ENCODE results near the gene VDAC1. TPM values are rescaled to one million over a fixed set of nuclear protein-coding genes. Genes with fewer than 3 reads are reported as not detected.
"Not testable (repeated sequence)": the region's sequence is repeated elsewhere in the genome, so short reads cannot be mapped to it uniquely, and the experiment has no call there.

VDAC1 gene
- total RNA-seq, 1 donor from 2014 or later, result 237 TPM

DNA sequence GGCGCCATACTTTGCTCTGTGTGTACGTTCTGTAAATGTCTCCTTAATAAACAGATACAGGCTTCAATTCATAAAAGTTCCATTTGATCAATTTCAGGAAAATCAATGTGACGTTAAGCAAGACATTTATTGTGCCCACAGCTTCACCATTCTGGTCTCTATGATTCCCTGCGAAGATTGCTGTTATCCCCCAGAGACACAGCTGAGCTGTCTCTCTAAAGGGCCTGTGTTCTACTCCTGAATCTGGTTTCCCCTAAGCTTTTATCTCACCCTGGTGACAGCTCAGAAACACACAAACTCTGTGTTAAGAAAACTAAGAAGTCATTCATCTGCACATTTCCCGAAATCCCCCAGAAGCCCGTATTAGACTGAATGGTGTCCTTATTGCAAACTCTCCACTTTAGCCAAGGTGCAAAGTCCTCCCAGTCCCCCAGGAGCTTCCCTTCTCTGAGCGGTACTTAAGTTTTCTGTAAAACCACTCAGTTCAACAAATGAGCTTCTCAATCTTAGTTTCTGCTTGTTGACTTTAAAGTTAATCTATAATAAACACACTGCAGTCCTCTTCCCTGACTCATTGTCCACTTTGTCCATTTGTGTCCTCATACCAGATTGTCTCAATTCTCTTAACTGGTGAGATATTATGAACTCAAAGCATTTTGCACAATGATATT is 35.0 kb downstream of the VDAC1 start:
- intact Hi-C loops (cut with micrococcal nuclease), result loop anchor here (2.0 to 10.0 kb wide), 6 partner anchors 143 to 1105 kb away; partner anchors contain the start of genes AFF4, CAMLG, GDF9 and JADE2

GRCh38 chr5:133968204-133968980 is 36.4 kb downstream of the VDAC1 start, which contains the start of gene C5orf15:
Gene C5orf15, minus strand, starts transcription at chr5:133968625. Its CDS starts 41 bp downstream, at chr5:133968584.
- intact Hi-C loops (cut with micrococcal nuclease), result loop anchor here (1.0 to 10.0 kb wide), 15 partner anchors 10 to 1104 kb away; partner anchors contain the start of genes AFF4, CAMLG, GDF9 and JADE2

GRCh38 chr5:133967698-133968203 is 37.0 kb downstream of the VDAC1 start:
- intact Hi-C loops (cut with micrococcal nuclease), result loop anchor here (1.0 to 10.0 kb wide), 15 partner anchors 11 to 1103 kb away; partner anchors contain the start of genes AFF4, CAMLG, GDF9 and JADE2

DNA sequence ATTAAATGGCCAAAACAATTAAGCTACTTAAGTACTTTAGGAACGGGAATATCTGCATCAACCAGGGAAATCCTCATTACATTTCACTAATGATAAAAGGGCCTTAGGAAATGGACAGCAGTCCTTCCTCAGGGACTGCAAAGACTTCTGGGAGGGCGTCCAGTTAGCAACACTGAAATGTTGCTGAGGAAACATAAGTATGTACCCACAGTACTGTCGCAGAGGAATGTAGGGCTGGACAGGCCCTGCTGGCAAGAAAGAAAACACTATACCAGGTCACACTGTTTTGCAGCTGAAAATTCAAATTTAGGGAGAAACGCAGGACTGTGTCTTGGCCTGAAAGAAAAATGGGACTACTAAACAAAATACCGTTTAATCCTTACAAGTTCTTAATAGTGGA is 37.7 kb downstream of the VDAC1 start:
- intact Hi-C loops (cut with micrococcal nuclease), result loop anchor here (5.0 to 10.0 kb wide), 5 partner anchors 145 to 1102 kb away; partner anchors contain the start of genes CAMLG, GDF9, JADE2 and TCF7

- intact Hi-C loops (cut with micrococcal nuclease), result loop anchor here (5.0 to 10.0 kb wide), 5 partner anchors 146 to 1101 kb away; partner anchors contain the start of genes CAMLG, GDF9, JADE2 and TCF7
These were observed 38.7 kb downstream of the VDAC1 start for GRCh38 chr5:133966090-133966489.

DNA sequence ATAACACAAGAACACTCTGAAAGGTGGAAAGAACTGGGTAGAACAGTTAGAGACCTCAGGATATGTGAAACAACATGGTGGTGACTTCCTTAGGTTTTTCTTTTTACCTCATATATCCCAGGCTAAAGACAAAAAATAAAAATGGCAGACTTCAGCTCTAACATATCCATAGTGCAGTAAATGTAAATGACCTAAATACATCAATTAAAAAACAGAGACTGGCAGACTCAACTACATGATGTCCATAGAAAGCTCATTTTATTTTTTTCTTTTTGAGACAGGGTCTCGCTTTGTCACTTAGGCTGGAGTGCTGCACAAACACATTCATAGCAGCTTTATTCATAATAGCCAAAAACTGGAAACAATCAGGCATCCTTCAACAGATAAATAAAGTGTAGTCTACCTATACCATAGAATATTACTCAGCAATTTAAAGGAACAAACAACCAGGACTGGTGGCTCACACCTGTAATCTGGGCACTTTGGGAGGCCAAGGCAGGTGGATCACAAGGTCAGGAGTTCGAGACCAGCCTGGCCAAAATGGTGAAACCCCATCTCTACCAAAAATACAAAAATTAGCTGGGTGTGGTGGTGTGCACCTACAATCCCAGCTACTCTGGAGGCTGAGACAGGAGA is 41.2 kb downstream of the VDAC1 start:
- intact Hi-C loops (cut with micrococcal nuclease), result loop anchor here (10.0 kb wide), 1 partner anchor 1099 kb away; the partner anchor contains the start of genes GDF9 and UQCRQ

GRCh38 chr5:133962801-133963476 is 41.8 kb downstream of the VDAC1 start:
- intact Hi-C loops (cut with micrococcal nuclease), result loop anchor here (10.0 kb wide), 1 partner anchor 1098 kb away; the partner anchor contains the start of genes GDF9 and UQCRQ

DNA sequence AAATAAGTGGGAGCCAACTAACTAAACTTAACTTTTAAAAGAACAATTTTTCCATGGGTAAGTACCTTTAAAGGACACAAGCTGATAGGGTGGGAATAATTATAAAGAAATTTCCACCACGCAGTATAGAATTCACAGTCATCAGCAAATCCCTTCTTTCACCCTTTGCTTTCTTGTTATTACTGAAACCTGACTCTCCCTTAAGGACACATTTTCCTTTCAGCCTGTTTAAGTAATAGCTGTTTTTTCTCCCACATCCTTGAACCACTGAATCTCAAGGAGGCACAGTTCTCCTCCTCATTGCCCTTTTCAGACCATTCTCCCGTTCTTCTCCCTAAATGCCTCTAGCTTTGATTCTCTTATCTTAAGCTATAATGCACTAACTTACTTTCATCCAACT is 42.6 kb downstream of the VDAC1 start:
- intact Hi-C loops (cut with micrococcal nuclease), result loop anchor here (10.0 kb wide), 1 partner anchor 1097 kb away; the partner anchor contains the start of genes GDF9 and UQCRQ

GRCh38 chr5:133959643-133960042 is 45.1 kb downstream of the VDAC1 start:
- intact Hi-C loops (cut with micrococcal nuclease), result loop anchor here (10.0 kb wide), 1 partner anchor 1095 kb away; the partner anchor contains the start of genes GDF9 and UQCRQ

GRCh38 chr5:133957591-133957990 is 47.2 kb downstream of the VDAC1 start:
- intact Hi-C loops (cut with micrococcal nuclease), result no loop called here

DNA sequence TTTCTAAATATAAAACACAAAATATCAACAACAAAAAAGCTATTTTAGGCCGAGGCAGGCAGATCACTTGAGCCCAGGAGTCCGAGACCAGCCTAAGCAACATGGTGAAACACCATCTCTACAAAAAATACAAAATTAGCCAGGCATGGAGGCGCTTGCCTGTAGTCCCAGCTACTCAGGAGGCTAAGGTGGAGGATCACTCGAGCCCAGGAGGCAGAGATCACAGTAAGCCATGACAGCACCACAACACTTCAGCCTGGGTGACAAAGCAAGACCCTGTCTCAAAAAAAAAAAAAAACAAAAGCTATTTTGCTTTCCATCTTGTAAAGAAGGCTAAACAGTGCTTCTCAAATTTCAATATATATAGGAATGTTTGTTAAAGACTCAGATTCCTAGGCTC is 47.7 kb downstream of the VDAC1 start:
- intact Hi-C loops (cut with micrococcal nuclease), result no loop called here

DNA sequence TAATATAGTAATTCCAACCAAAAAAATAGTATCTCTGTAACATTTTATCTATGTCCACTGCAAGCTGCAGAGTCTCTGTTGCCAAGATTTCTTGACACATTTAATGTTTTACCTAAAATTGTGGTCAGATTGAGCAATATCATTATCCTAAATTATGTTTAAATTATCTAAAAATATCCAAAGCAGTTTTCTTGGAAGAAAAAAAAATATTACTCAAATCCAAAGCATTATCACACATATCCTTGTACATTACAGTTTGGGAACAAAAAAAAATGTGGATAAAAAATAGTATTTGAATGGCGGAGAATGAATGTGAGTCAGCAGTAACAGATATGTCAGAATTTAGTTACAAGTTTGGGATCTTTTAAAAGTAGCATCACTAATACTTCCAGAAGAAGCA is 48.6 kb downstream of the VDAC1 start:
- intact Hi-C loops (cut with micrococcal nuclease), result not testable (repeated sequence)

GRCh38 chr5:133953568-133954145 is 51.1 kb downstream of the VDAC1 start:
- intact Hi-C loops (cut with micrococcal nuclease), result no loop called here

DNA sequence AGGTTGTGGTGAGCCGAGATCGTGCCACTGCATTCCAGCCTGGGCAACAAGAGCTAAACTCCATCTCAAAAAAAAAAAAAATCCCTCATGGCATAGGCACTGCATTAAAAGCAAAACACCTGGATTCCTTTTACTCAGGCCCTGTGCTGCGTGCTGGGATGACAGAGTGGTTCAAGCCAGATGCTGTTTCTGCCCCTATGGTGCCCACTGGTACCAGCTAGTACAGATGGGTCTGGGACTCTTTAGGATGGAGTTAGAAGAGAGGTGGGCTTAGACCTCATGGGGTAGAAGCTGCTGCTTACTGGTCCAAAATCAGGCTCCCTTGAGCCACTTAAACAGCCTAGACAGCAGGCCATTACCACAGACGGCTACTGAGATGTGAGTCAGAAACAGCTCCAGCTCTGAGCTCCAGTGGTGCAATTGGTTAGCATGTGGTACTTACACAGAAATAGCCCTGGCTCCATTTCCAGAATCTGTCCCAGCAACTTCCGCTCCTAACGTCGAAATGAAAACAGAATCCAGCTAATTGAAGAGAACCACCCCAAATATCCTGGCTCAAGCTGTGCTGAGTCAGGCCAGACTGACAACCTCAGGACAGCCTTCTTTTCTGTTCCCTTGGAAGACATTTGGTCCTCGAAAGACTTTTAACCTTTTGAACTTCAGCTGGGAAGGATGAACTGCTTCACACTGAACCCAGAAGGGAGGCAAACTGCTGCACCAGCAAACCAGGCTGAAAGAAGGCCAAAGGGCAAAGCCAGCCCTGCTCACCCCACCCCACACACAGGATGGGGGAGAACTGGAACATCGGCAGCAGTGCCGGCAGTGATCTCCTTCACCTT is 51.8 kb downstream of the VDAC1 start:
- intact Hi-C loops (cut with micrococcal nuclease), result no loop called here

DNA sequence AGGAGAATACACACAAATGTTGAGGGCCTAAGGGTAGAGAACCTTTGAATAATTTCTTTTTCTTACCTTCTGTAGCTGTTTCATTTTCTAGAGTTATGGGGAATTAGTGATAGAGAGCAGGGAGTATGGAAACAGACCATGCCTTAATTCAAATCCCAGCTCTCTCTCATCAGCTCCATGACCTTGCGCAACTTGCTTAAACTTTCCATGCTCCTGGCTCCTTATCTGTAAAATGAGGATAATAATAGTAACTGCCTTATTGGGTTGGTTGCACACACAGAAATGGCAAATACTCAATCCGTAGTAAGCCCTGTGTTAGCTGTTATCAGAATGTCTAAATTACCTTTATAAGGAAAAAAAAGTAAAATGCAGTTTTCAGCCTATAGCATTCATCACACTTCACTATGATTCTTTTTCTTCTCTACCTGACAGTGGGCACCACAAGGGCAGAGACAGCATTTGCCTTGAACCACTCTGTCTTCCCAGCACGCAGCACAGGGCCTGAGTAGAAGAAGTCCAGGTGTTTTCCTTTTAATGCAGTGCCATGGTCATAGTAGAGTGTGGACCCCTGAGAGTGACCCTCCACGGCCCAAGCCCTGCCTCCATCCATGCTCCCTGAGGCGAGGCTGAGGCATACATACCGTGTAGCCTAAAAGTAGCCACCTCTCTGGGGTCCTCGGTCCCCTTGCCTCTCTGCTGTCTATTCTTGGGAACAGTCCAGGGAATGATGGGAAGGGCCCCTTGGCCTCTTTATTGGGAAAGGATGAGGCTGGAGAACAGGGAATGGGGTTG is 53.8 kb downstream of the VDAC1 start:
- intact Hi-C loops (cut with micrococcal nuclease), result no loop called here

DNA sequence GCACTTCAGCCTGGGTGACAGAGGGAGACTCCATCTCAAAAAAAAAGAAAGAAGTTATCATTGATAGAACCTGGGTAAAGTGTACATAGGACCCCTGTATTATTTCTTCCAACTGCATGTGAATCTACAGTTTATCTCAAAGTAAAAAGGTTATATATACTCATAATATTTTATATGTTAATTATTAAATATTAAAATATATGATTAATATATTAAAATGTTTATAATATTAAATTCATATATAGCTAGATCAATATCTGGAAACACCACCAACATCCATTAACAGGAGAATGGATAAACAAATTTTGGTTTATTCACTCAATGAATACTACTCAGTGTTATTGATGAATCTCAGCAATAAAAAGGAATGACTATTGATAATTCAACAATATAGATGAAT is 56.1 kb downstream of the VDAC1 start:
- intact Hi-C loops (cut with micrococcal nuclease), result no loop called here

DNA sequence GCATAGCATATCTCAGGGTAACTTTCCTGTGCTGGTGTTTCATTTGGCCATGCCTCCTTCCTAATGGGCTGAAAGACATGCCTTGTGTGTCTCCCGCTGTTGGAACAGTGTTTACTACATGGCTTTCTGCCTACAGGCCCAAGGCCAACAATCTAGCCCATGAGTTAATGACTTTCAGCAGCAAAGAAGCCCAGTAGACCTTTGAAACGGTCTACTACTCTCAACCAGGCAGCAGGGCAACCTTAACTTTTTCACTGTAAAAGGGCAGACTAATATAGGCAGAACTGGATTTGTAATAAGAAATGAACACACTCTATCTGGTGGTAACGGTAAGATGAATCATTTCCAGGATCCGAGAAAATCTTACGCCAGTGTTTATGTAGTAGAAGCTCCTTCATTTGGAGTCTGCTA is 57.3 kb downstream of the VDAC1 start:
- intact Hi-C loops (cut with micrococcal nuclease), result no loop called here

- intact Hi-C loops (cut with micrococcal nuclease), result loop anchor here (2.0 kb wide), 2 partner anchors 521 to 835 kb away; no protein-coding TSS in a partner anchor
These were observed 59.2 kb downstream of the VDAC1 start for GRCh38 chr5:133945568-133945967.

Measured in T-helper 1 cell treated with Interleukin-12 subunit alpha and Interleukin-12 subunit beta and Interleukin-4 antibody, amounts not matched to agents 30 ng/mL and 1 ng/mL, for 36 hours (primary cell).